ENCODE results near the gene TUBB8B.
A peak's percentile ranks its signal among the peaks of the same experiment; 100 is the strongest.
"Not testable (repeated sequence)": the region's sequence is repeated elsewhere in the genome, so short reads cannot be mapped to it uniquely, and the experiment has no call there.

Gene TUBB8B

DNA sequence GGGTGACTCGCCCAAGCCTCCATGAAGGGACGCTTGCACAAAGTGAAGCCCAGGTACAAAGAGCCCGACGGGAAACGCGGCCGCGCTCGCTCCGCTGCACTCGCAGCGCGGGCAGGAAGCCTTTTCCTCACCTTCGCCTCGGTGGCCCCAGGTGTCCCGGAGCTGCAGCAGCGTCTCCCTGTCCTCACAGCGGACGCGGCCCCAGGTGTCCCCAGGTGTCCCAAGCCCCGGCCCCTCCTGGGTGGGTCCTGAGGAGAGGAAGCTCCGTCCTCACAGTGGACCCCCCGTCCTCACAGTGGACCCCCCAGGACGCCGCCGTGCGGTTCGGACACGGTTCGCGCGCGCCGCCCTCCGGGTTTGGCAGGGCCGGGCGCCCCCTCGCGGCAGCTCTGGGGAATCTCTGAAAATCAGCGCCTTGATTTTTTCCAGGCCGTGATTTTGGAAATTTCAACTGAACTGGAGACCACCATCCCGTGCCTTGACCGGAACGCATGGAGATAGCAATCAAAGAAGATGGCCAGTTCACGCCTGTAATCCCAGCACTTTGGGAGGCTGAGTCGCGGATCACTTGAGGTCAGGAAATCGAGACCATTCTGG is 23.9 kb upstream of the TUBB8B start:
- TF ChIP-seq, protein P1, sequence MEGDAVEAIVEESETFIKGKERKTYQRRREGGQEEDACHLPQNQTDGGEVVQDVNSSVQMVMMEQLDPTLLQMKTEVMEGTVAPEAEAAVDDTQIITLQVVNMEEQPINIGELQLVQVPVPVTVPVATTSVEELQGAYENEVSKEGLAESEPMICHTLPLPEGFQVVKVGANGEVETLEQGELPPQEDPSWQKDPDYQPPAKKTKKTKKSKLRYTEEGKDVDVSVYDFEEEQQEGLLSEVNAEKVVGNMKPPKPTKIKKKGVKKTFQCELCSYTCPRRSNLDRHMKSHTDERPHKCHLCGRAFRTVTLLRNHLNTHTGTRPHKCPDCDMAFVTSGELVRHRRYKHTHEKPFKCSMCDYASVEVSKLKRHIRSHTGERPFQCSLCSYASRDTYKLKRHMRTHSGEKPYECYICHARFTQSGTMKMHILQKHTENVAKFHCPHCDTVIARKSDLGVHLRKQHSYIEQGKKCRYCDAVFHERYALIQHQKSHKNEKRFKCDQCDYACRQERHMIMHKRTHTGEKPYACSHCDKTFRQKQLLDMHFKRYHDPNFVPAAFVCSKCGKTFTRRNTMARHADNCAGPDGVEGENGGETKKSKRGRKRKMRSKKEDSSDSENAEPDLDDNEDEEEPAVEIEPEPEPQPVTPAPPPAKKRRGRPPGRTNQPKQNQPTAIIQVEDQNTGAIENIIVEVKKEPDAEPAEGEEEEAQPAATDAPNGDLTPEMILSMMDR (conservative IDR thresholded peaks at IDR 0.05; ENCODE audit: control insufficient read depth, insufficient read depth, low read depth, low read length): peak; percentile 1
- not testable (repeated sequence) for H3K4me3 ChIP-seq (ENCODE audit: control insufficient read depth, low read depth, low read length); DNase-seq (ENCODE audit: low read depth)

DNA sequence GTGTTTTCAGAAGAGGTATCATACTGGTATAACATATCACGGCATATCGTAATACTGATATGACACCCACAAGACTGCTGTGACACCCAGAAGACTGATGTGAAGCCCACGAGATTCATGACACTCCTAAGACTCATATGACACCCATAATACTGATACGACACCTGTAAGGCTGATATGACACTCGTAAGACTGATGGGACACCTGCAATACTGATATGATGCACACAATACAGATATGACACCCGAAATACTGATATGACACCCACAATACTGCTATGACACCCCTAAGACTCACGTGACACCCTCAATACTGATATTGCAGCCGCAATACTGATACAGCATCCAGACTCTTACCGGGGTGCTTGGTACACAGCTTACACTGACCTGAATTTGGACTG is 18.3 kb upstream of the TUBB8B start:
- not testable (repeated sequence) for DNase-seq (ENCODE audit: low read depth); H3K4me3 ChIP-seq (ENCODE audit: control insufficient read depth, low read depth, low read length)

DNA sequence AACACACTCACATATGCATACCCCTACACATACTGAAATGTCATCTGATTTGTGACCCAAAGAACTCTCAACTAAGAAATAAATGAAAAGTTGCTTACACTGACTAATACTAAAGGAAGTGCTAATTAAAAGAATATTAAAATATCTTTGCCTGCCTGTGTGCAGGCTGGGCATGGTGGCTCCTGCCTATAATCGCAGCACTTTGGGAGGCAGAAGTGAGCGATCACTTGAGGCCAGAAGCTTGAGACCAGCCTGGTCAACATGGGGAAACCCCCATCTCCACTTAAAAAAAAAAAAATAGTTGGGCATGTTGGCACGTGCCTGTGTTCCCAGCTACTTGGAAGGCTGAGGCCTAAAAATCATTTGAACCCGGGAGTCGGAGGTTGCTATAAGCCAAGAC is 14.9 kb upstream of the TUBB8B start:
- not testable (repeated sequence) for H3K4me3 ChIP-seq (ENCODE audit: control insufficient read depth, low read depth, low read length); DNase-seq (ENCODE audit: low read depth)

DNA sequence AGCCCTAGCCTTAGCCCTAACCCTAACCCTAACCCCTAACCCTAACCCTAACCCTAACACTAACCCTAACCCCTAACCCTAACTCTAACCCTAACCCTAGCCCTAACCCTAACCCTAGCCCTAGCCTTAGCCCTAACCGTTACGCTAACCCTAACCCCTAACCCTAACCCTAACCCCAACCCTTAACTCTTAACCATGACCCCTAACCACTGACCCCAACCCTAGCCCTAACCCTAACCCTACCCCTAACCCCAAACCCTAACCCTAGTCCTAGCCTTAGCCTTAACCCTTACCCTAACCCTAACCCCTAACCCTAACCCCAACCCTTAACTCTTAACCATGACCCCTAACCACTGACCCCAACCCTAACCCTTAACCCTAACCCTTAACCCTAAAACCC is 14.2 kb upstream of the TUBB8B start:
- H3K4me3 ChIP-seq (ENCODE audit: control insufficient read depth, low read depth, low read length); DNase-seq (ENCODE audit: low read depth): not testable (repeated sequence)

DNA sequence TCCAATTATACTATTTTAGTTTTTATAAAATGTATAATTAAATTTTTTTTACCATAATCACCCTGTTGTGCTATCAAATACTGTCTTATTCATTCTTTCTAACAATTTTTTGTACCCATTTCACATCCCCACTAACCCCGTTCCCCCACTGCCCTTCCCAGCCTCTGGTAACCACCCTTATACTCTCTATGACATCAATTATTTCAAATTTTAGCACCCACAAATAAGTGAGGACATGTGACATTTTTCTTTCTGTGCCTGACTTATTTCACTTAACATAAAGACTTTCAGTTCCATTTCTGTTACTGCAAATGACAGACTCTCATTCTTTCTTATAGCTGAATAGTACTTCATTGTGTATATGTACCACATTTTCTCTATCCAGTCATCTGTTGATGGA is 5.0 kb upstream of the TUBB8B start:
- DNase-seq (ENCODE audit: low read depth); H3K4me3 ChIP-seq (ENCODE audit: control insufficient read depth, low read depth, low read length): not testable (repeated sequence)

DNA sequence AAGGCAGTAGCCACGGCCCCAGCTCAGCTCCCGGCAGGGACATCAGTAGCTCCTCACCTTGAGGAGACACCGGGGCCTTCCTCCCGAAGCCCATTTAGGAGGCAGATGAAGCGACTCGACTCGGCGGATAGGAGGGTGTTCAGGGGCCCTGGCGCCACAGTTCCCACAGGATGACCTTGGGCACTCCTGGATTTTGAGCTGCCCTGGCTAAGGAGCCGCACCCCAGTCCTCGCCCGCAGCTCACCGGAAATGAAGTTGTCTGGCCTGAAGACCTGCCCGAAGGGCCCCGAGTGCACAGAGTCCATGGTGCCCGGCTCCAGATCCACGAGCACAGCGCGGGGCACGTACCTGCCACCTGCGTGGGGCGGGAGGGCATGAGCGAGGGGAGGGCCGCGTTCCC is 719 bp downstream of the TUBB8B start:
- not testable (repeated sequence) for DNase-seq (ENCODE audit: low read depth); H3K4me3 ChIP-seq (ENCODE audit: control insufficient read depth, low read depth, low read length)

DNA sequence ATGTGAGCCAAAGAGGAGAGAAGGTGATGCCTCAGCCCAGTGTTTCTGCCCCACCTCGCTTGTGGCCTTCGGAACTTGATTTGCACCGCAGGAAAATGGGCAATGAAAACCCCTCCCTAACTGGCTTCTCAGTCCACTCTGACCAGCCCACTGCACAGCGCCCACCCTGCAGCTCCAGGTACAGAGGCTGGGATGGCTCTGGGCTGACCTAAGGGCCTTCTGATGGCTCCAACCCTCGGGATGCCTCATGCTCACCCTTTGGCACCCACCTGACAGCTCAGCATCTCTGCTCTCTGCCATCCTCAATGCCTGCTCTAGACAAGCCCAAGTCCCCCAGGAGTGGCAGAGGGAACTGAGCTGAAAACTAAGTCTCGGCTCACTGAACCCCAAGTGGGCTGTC is 36.2 kb downstream of the TUBB8B start:
- not testable (repeated sequence) for H3K4me3 ChIP-seq (ENCODE audit: control insufficient read depth, low read depth, low read length); DNase-seq (ENCODE audit: low read depth)

DNA sequence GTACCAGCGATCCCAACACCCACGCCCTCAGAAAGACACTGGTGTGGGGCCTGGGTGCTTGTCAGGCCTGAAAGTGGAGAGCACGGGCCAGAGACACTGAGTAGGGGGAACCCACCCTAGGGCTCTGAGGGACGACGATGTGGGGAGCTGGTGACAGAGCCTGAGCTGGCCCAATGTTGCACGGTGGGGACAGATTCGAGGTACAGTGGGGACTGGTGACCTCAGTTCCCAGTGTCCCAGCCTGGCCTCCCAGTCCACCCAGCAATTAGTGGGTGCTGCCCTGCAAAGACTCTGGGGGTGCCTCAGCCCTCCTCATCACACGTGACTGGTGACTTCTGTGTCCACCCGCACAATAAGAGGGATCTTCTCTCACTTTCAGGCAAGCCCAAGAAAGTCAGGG is 36.6 kb downstream of the TUBB8B start:
- not testable (repeated sequence) for DNase-seq (ENCODE audit: low read depth); H3K4me3 ChIP-seq (ENCODE audit: control insufficient read depth, low read depth, low read length)

DNA sequence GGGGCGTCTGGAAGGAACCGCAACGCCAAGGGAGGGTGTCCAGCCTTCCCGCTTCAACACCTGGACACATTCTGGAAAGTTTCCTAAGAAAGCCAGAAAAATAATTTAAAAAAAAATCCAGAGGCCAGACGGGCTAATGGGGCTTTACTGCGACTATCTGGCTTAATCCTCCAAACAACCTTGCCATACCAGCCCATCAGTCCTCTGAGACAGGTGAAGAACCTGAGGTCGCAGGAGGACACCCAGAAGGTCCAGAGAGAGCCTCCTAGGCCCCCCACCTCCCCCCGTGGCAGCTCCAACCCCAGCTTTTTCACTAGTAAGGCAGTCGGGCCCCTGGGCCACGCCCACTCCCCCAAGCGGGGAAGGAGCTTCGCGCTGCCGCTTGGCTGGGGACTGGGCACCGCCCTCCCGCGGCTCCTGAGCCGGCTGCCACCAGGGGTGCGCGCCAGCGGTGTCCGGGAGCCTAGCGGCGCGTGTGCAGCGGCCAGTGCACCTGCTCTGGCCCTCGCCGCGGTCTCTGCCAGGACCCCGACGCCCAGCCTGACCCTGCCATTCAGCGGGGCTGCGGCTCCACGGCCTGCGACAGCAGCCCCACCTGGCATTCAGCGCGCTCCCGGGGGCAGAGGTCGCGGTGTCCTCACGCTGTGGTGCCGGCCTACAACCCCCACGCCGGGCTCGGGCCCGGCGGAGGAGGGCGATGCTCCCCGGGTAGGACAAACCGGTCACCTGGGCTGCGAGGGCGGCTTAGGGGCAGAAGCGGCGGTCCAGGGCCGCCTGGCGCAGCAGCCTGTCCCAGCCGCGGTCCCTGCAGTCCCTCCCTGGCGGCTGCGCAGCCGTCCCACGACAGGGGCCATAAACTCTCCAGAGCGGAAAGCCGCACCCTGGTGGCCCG is 37.8 kb downstream of the TUBB8B start:
- not testable (repeated sequence) for DNase-seq (ENCODE audit: low read depth); H3K4me3 ChIP-seq (ENCODE audit: control insufficient read depth, low read depth, low read length)

DNA sequence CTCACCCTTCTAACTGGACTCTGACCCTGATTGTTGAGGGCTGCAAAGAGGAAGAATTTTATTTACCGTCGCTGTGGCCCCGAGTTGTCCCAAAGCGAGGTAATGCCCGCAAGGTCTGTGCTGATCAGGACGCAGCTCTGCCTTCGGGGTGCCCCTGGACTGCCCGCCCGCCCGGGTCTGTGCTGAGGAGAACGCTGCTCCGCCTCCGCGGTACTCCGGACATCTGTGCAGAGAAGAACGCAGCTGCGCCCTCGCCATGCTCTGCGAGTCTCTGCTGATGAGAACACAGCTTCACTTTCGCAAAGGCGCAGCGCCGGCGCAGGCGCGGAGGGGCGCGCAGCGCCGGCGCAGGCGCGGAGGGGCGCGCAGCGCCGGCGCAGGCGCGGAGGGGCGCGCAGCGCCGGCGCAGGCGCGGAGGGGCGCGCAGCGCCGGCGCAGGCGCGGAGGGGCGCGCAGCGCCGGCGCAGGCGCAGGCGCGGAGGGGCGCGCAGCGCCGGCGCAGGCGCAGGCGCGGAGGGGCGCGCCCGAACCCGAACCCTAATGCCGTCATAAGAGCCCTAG is 38.7 kb downstream of the TUBB8B start:
- not testable (repeated sequence) for H3K4me3 ChIP-seq (ENCODE audit: control insufficient read depth, low read depth, low read length); DNase-seq (ENCODE audit: low read depth)

DNA sequence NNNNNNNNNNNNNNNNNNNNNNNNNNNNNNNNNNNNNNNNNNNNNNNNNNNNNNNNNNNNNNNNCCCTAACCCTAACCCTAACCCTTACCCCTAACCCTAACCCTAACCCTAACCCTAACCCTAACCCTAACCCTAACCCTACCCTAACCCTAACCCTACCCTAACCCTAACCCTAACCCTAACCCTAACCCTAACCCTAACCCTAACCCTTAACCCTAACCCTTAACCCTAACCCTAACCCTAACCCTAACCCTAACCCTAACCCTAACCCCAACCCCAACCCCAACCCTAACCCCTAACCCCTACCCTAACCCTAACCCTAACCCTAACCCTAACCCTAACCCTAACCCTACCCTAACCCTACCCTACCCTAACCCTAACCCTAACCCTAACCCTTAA is 39.5 kb downstream of the TUBB8B start:
- not testable (repeated sequence) for H3K4me3 ChIP-seq (ENCODE audit: control insufficient read depth, low read depth, low read length); DNase-seq (ENCODE audit: low read depth)
